ENCODE results near the gene NT5C1A.

DNA sequence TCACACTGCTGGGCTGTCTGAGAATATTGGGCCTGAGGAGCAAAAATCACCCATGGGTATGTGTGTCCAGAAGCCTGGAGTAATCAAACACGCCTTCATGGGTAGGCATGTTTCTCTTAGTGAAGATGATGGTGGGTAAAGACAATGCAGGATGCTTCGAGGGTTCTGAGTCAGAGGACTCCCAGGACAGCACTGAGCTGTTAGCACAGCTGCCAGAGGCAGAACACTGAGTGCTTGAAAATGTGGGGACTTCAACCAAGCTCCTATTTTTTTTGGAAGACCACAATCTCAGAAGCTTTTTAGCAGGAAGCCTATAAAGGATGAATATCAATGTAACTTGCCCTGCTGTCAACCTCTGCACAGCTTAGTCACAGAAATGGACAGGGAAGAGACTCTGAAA, 7.9 kb upstream of the NT5C1A start:
- TF ChIP-seq ISL1 (CRISPR knock-in tag; IDR thresholded peaks at IDR 0.05): no peak
- TF ChIP-seq ZNF565 (CRISPR knock-in tag; conservative IDR thresholded peaks at IDR 0.05; ENCODE audit: low read depth): no peak
- TF ChIP-seq, protein P1, sequence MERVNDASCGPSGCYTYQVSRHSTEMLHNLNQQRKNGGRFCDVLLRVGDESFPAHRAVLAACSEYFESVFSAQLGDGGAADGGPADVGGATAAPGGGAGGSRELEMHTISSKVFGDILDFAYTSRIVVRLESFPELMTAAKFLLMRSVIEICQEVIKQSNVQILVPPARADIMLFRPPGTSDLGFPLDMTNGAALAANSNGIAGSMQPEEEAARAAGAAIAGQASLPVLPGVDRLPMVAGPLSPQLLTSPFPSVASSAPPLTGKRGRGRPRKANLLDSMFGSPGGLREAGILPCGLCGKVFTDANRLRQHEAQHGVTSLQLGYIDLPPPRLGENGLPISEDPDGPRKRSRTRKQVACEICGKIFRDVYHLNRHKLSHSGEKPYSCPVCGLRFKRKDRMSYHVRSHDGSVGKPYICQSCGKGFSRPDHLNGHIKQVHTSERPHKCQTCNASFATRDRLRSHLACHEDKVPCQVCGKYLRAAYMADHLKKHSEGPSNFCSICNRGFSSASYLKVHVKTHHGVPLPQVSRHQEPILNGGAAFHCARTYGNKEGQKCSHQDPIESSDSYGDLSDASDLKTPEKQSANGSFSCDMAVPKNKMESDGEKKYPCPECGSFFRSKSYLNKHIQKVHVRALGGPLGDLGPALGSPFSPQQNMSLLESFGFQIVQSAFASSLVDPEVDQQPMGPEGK (CRISPR knock-in tag; IDR thresholded peaks at IDR 0.05; ENCODE audit: borderline replicate concordance): no peak
- TF ChIP-seq ZNF70 (CRISPR knock-in tag; IDR thresholded peaks at IDR 0.05): no peak
- TF ChIP-seq RARB (CRISPR knock-in tag; IDR thresholded peaks at IDR 0.05): no peak
- no peak for TF ChIP-seq ESRRG (CRISPR knock-in tag; IDR thresholded peaks at IDR 0.05)
- no peak for TF ChIP-seq TCF4 (CRISPR knock-in tag; IDR thresholded peaks at IDR 0.05; ENCODE audit: borderline replicate concordance)
- TF ChIP-seq, protein P2, sequence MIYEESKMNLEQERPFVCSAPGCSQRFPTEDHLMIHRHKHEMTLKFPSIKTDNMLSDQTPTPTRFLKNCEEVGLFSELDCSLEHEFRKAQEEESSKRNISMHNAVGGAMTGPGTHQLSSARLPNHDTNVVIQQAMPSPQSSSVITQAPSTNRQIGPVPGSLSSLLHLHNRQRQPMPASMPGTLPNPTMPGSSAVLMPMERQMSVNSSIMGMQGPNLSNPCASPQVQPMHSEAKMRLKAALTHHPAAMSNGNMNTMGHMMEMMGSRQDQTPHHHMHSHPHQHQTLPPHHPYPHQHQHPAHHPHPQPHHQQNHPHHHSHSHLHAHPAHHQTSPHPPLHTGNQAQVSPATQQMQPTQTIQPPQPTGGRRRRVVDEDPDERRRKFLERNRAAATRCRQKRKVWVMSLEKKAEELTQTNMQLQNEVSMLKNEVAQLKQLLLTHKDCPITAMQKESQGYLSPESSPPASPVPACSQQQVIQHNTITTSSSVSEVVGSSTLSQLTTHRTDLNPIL (CRISPR knock-in tag; IDR thresholded peaks at IDR 0.05; ENCODE audit: low read depth): no peak
- no peak for TF ChIP-seq ARNTL (CRISPR knock-in tag; IDR thresholded peaks at IDR 0.05; ENCODE audit: borderline replicate concordance, low read depth)
- TF ChIP-seq ZNF8 (CRISPR knock-in tag; IDR thresholded peaks at IDR 0.05): no peak
- no peak for TF ChIP-seq PPARA (CRISPR knock-in tag; IDR thresholded peaks at IDR 0.05; ENCODE audit: borderline replicate concordance)
- TF ChIP-seq ZFP3 (CRISPR knock-in tag; IDR thresholded peaks at IDR 0.05): no peak
- no peak for TF ChIP-seq CSDC2 (CRISPR knock-in tag; IDR thresholded peaks at IDR 0.05)
- TF ChIP-seq OSR1 (CRISPR knock-in tag; IDR thresholded peaks at IDR 0.05): no peak
